Suprapubic skin (tissue), 3 donors: Measurements from ENCODE around the gene MGAT4B.

ENCODE experiments used
- POLR2AphosphoS5 ChIP-seq, 3 donors: sonication (generic); formaldehyde crosslinking; IDR thresholded peaks; one replicate each; pipeline ENCODE4 v1.6.1; 2017; ENCODE audit warnings: antibody characterized with exemption in 3 of 3
- TF ChIP-seq, protein P1 (sequence below), 2 donors: fragments of 200-600 bp in 1 of 2; fragments of 450-650 bp in 1 of 2; sonication (generic) in 1 of 2; IDR thresholded peaks; one replicate each; pipeline ENCODE4 v1.5.1; 2016 to 2019; ENCODE audit warnings: antibody characterized with exemption in 2 of 2, mild to moderate bottlenecking in 1 of 2, moderate library complexity in 1 of 2

DNA sequence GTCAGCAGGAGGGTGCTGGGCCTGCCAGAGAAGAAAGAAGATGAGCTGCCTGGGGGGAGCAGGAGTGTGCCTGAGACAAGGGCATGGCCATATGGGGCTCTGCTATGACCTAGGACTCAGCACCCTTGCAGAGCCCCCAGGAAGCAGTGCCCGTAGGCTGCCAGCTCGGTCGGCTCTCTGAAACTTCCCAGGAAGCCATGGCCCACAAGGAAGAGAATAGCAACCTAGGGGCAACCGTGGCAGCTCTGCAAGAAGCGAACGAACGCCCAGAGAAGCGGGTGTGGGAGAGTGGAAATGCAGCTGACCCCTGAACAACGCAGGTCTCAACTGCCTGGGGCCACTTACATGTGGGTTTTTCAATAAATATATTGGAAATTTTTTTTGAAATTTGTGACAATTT lies 23.5 kb downstream of the MGAT4B start:
- TF ChIP-seq, protein P1, sequence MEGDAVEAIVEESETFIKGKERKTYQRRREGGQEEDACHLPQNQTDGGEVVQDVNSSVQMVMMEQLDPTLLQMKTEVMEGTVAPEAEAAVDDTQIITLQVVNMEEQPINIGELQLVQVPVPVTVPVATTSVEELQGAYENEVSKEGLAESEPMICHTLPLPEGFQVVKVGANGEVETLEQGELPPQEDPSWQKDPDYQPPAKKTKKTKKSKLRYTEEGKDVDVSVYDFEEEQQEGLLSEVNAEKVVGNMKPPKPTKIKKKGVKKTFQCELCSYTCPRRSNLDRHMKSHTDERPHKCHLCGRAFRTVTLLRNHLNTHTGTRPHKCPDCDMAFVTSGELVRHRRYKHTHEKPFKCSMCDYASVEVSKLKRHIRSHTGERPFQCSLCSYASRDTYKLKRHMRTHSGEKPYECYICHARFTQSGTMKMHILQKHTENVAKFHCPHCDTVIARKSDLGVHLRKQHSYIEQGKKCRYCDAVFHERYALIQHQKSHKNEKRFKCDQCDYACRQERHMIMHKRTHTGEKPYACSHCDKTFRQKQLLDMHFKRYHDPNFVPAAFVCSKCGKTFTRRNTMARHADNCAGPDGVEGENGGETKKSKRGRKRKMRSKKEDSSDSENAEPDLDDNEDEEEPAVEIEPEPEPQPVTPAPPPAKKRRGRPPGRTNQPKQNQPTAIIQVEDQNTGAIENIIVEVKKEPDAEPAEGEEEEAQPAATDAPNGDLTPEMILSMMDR (IDR thresholded peaks at IDR 0.05), result no peak
- TF ChIP-seq POLR2AphosphoS5 (IDR thresholded peaks at IDR 0.05), result no peak
